Left forelimb (tissue), 1 donor: ENCODE results near the gene MYO7B.

Experiments used
- DNase-seq: peaks from one replicate; pipeline ENCODE4 v3.0.0-alpha.2; 2018; ENCODE audit warnings: low spot score

The MYO7B gene

GRCh38 chr2:127589358-127589757 is 53.9 kb downstream of the MYO7B start:
- peak; percentile 50 for DNase-seq

DNA sequence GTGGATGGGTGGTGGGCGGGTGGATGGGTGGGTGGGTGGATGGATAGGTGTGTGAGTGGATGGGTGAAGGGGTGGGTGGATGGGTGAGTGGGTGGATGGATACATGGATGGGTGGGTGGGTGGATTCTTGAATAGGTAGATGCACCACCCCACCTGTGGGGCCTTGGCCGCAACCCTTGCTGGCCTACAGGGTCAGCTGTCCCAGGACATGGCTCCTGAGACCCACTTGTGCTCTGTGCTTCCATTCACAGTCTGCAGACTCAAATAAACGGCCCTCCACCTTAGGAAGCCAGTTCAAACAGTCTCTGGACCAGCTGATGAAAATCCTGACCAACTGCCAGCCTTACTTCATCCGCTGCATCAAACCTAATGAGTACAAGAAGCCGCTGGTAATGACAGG is 54.4 kb downstream of the MYO7B start:
- DNase-seq = peak; percentile 53

DNA sequence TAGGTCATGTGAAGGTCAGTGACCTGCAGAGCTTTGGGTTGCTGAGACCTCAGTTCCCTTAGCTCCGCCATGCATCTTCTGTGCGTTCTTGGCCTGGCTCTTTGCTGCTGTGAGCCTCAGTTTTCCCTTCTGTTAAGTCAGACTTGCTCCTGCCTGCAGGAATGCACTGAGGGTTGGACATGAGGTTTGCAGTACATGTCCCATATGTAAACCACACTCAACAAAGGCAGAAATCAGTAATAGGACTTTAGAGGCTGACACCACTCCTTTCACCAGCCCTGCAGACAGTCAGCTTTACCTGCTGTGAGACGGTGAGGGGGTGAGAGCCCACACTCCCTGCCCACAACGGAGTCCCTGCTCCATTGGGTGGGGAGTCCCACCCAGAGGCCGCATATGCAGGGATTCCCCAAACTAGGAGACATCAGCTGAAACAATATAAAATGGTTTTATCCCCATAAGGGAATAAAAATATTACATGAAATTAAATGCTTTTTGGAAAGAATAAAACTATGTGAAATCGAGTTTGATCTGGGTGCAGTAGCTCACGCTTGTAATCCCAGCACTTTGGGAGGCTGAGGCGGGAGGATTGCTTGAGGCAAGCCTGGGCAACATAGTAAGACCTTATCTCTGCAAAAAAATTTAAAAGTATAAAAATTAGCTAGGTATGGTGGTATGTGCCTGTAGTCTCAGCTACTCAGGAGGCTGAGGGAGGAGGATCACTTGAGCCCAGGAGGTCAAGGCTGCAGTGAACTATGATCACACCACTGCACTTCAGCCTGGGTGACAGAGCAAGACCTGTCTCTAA is 55.1 kb downstream of the MYO7B start:
- peak; percentile 37 for DNase-seq

DNA sequence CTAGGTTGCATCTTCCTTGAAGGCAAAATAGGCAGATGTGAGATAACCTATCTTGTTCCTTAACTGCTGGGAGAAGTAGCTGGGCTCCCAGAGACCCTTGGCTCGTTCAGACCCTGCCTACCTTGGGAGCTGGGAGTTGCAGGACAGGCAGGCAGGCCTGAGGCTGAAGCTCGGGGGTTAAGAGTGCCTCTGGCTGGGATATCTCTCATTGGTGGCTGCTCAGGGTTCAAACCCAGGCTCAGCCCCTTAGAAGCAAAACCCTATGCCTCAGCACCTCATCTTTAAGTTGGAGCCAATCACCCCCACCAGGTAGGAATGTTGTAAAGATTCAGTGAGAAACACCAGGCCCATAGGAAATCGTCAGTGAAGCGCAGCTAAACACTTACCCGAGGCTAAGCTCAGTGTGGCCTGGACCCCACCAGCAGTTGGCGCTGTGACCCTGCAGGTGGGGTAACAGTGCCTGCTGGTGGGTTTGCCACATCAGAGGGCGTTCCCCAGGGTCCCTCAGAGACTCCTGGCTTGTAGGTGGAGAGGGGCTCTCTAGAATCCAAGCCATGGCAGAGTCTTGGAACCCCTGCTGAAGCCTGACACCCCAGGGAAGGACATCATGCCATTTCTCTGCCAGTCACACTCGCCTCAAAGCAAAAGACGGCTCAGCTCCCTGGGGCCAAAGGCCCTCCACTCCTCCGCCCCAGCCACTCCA is 55.9 kb downstream of the MYO7B start:
- peak; percentile 62 for DNase-seq

DNA sequence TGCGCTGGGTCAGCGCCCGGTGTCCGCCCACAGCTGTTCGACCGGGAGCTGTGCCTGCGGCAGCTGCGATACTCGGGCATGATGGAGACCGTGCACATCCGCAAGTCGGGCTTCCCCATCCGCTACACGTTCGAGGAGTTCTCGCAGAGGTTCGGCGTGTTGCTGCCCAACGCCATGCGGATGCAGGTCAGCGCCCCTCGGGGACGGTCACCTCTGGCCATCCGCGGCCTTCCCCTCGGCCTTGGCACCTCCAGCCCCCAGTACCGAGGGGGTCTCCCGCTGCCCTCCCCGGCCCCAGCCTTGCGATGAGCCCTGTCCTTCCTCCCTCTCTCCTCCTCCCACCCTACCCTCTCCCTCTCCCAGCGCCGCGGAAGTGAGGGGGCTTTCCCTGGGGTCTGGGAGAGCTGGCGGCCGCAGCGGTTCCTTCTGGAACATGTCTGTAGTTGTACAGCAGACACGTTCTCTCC is 57.3 kb downstream of the MYO7B start:
- DNase-seq = peak; percentile 54

- peak; percentile 59 for DNase-seq
Measured at GRCh38 chr2:127593228-127594115, 58.0 kb downstream of the MYO7B start.

- DNase-seq = peak; percentile 52
Measured at GRCh38 chr2:127594116-127594591, 58.7 kb downstream of the MYO7B start.

DNA sequence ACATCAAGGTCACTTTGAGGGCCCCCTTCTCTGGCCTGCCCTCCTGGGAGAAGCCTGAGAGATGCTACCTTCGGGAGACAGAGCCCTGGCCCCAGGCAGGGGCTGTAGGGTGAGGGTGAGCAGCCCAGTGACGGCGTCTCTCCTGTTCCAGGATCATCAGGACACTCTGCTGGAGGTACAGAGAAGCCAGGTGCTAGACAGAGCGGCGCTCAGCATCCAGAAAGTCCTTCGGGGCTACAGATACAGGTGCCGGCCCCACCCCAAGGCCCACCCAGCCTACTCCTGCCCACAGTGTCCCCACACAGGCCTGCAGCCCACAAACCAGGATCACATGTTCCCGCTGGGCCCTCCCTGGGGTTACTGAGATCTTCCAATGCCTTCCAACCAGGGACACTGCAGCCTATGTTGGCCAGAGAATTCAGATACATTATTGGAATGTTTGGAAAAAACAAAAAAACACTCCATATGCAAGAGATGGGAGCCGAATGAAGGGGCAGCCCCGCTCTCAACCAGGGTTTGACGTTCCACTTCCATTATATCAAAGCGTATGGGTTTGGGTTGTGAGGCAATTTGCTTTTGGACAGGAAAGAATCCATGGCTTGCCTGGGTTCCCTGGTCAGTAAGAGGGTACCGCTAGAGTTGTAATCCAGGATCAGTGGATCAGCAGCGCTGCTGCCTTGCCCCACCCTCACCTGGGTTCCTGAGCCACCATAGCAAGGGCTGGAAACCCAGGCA is 61.0 kb downstream of the MYO7B start:
- peak; percentile 20 for DNase-seq

GRCh38 chr2:127597046-127597983 is 61.8 kb downstream of the MYO7B start:
- no peak for DNase-seq

GRCh38 chr2:127597984-127598380 is 62.5 kb downstream of the MYO7B start:
- no peak for DNase-seq

- DNase-seq = no peak
Measured at GRCh38 chr2:127598711-127599110, 63.2 kb downstream of the MYO7B start.

- DNase-seq = no peak
Measured at GRCh38 chr2:127599211-127599610, 63.7 kb downstream of the MYO7B start.

DNA sequence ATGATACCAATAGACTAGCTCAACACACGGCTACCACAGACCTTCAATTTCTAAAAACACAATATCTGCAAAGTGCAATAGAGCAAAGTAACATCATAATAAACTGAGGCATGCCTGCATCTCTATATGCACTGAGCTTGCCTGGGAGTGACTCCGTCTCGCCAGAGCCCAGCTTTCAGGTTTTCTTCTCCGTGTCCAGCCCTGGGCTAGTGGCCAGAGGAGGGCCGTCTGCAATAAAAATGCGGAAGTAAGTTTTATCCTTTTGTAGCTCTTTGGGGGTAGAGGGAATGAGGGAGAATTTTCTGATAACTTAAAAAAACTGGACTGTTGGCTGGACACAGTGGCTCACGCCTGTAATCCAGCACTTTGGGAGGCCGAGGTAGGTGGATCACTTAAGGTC is 69.5 kb downstream of the MYO7B start:
- peak; percentile 40 for DNase-seq

GRCh38 chr2:127605691-127606263 is 70.3 kb downstream of the MYO7B start:
- DNase-seq = peak; percentile 36

GRCh38 chr2:127606625-127607398 is 71.3 kb downstream of the MYO7B start:
- peak; percentile 30 for DNase-seq

- peak; percentile 46 for DNase-seq
Measured at GRCh38 chr2:127607399-127607908, 72.0 kb downstream of the MYO7B start.

GRCh38 chr2:127608061-127609030 is 72.9 kb downstream of the MYO7B start:
- DNase-seq = peak; percentile 52
